ENCODE measurements around the gene PLXNA4.

- TF ChIP-seq, protein P1, sequence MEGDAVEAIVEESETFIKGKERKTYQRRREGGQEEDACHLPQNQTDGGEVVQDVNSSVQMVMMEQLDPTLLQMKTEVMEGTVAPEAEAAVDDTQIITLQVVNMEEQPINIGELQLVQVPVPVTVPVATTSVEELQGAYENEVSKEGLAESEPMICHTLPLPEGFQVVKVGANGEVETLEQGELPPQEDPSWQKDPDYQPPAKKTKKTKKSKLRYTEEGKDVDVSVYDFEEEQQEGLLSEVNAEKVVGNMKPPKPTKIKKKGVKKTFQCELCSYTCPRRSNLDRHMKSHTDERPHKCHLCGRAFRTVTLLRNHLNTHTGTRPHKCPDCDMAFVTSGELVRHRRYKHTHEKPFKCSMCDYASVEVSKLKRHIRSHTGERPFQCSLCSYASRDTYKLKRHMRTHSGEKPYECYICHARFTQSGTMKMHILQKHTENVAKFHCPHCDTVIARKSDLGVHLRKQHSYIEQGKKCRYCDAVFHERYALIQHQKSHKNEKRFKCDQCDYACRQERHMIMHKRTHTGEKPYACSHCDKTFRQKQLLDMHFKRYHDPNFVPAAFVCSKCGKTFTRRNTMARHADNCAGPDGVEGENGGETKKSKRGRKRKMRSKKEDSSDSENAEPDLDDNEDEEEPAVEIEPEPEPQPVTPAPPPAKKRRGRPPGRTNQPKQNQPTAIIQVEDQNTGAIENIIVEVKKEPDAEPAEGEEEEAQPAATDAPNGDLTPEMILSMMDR (IDR thresholded peaks at IDR 0.05; ENCODE audit: low read depth, low read length): no peak
- no peak for TF ChIP-seq POLR2A (IDR thresholded peaks at IDR 0.05; ENCODE audit: extremely low read depth, insufficient read length)
- TF ChIP-seq, protein P2, sequence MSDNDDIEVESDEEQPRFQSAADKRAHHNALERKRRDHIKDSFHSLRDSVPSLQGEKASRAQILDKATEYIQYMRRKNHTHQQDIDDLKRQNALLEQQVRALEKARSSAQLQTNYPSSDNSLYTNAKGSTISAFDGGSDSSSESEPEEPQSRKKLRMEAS (IDR thresholded peaks at IDR 0.05; ENCODE audit: low read depth, low read length): no peak
These were observed 382.4 kb downstream of the PLXNA4 start for GRCh38 chr7:132193898-132194297.
